Cerebellar cortex (tissue), 1 donor: ENCODE results near the gene SLC26A1.
A peak's percentile ranks its signal among the peaks of the same experiment; 100 is the strongest.
"Not testable (repeated sequence)": the region's sequence is repeated elsewhere in the genome, so short reads cannot be mapped to it uniquely, and the experiment has no call there.

Source experiments
- DNase-seq: peaks from one replicate; pipeline ENCODE4 v3.0.0-alpha.2; 2015; ENCODE audit warnings: low spot score

SLC26A1 gene

GRCh38 chr4:984336-985054 lies 8.7 kb downstream of the SLC26A1 start:
- no peak for DNase-seq

- no peak for DNase-seq
Observed at GRCh38 chr4:982814-983213, 10.4 kb downstream of the SLC26A1 start.

GRCh38 chr4:982291-982690 lies 10.9 kb downstream of the SLC26A1 start:
- DNase-seq, result no peak

GRCh38 chr4:978957-979701 lies 14.1 kb downstream of the SLC26A1 start:
- DNase-seq, result no peak

- DNase-seq, result not testable (repeated sequence)
Observed at GRCh38 chr4:976016-976415, 17.2 kb downstream of the SLC26A1 start.

- DNase-seq, result no peak
Observed at GRCh38 chr4:974668-975067, 18.5 kb downstream of the SLC26A1 start.

GRCh38 chr4:973431-974397 lies 19.5 kb downstream of the SLC26A1 start, which contains the start of gene DGKQ:
TSS of gene DGKQ (minus strand) at chr4:973569. CDS start at chr4:973482, 87 bp downstream.
- peak; percentile 81 for DNase-seq

GRCh38 chr4:972651-973424 lies 20.4 kb downstream of the SLC26A1 start:
- DNase-seq, result no peak

- no peak for DNase-seq
Observed at GRCh38 chr4:971666-972500, 21.3 kb downstream of the SLC26A1 start.

GRCh38 chr4:970854-971520 lies 22.2 kb downstream of the SLC26A1 start:
- no peak for DNase-seq

- DNase-seq, result no peak
Observed at GRCh38 chr4:970046-970745, 23.0 kb downstream of the SLC26A1 start.

GRCh38 chr4:968621-969394 lies 24.4 kb downstream of the SLC26A1 start:
- no peak for DNase-seq

GRCh38 chr4:968221-968620 lies 25.0 kb downstream of the SLC26A1 start:
- DNase-seq, result no peak

- DNase-seq, result no peak
Observed at GRCh38 chr4:967113-968104, 25.8 kb downstream of the SLC26A1 start.

GRCh38 chr4:966266-967112 lies 26.7 kb downstream of the SLC26A1 start:
- DNase-seq, result no peak

GRCh38 chr4:965766-966134 lies 27.5 kb downstream of the SLC26A1 start:
- no peak for DNase-seq
